WTC11 (cell line): ENCODE measurements around the gene ARPC1A. TPM values are rescaled to one million over a fixed set of nuclear protein-coding genes. Genes with fewer than 3 reads are reported as not detected.
A peak's percentile ranks its signal among the peaks of the same experiment; 100 is the strongest.

Experiments
- ATAC-seq: fragments of 200-7000 bp; cut with Tn5 transposase; 2 replicates; pipeline ENCODE4 v1.10.0; 2021; ENCODE audit warnings: mild to moderate bottlenecking, moderate library complexity
- CTCF ChIA-PET: fragments of 300-600 bp; sonication (Branson Sonifier 250); formaldehyde crosslinking; loops from one replicate; lab custom pipeline; 2021; ENCODE audit warnings: antibody characterized with exemption; lab: Charles Lee
- POLR2A ChIA-PET: fragments of 350-600 bp; sonication (Branson Sonifier 250); formaldehyde crosslinking; loops from one replicate; lab custom pipeline; 2021; ENCODE audit warnings: antibody characterized with exemption; lab: Charles Lee
- DNase-seq: peaks from one replicate; pipeline ENCODE4 v3.0.0; 2021; ENCODE audit warnings: low spot score
- H3K27ac Mint-ChIP-seq: 2 replicates; pipeline ENCODE4 v1.8.0; 2021; ENCODE audit warnings: mixed read lengths
- H3K27me3 Mint-ChIP-seq: 2 replicates; pipeline ENCODE4 v1.8.0; 2021; ENCODE audit warnings: low read depth, mild to moderate bottlenecking, moderate library complexity, mixed read lengths
- H3K36me3 Mint-ChIP-seq: 2 replicates; pipeline ENCODE4 v1.8.0; 2021; ENCODE audit warnings: mixed read lengths
- H3K4me1 Mint-ChIP-seq: 2 replicates; pipeline ENCODE4 v1.8.0; 2022; ENCODE audit warnings: mixed read lengths
- H3K4me3 Mint-ChIP-seq: 2 replicates; pipeline ENCODE4 v1.8.0; 2021; ENCODE audit warnings: mild to moderate bottlenecking, moderate library complexity, mixed read lengths
- H3K9me3 Mint-ChIP-seq: 2 replicates; pipeline ENCODE4 v1.8.0; 2021; ENCODE audit warnings: mixed read lengths
- CREB1 ChIP-seq: sonication (generic); formaldehyde crosslinking; IDR thresholded peaks from 2 replicates; pipeline ENCODE4 v1.8.0; 2023; ENCODE audit warnings: mild to moderate bottlenecking, missing genetic modification reagents
- EMX1 ChIP-seq: fragments of 250-450 bp; sonication (Bioruptor Pico); IDR thresholded peaks from 2 replicates; pipeline ENCODE4 v1.8.0; 2021; ENCODE audit warnings: mild to moderate bottlenecking
- FOXJ3 ChIP-seq: sonication (generic); formaldehyde crosslinking; IDR thresholded peaks from 2 replicates; pipeline ENCODE4 v1.9.0; 2021; ENCODE audit warnings: missing genetic modification reagents, mild to moderate bottlenecking, borderline replicate concordance
- GABPB1 ChIP-seq: sonication (generic); formaldehyde crosslinking; IDR thresholded peaks from 2 replicates; pipeline ENCODE4 v1.8.1; 2023; ENCODE audit warnings: mild to moderate bottlenecking, missing genetic modification reagents
- HMGA2 ChIP-seq: fragments of 250-450 bp; sonication (Bioruptor Pico); IDR thresholded peaks from 2 replicates; pipeline ENCODE4 v1.4.0; 2021; ENCODE audit warnings: mild to moderate bottlenecking, moderate library complexity
- IRF2 ChIP-seq: sonication (generic); formaldehyde crosslinking; IDR thresholded peaks from 2 replicates; pipeline ENCODE4 v1.8.0; 2022; ENCODE audit warnings: low read depth, missing genetic modification reagents, borderline replicate concordance
- JUN ChIP-seq: sonication (generic); formaldehyde crosslinking; IDR thresholded peaks from 2 replicates; pipeline ENCODE4 v1.8.0; 2023; ENCODE audit warnings: mild to moderate bottlenecking, missing genetic modification reagents
- NFATC4 ChIP-seq: fragments of 250-450 bp; sonication (Bioruptor Pico); IDR thresholded peaks from 2 replicates; pipeline ENCODE4 v1.9.0; 2021; ENCODE audit warnings: mild to moderate bottlenecking
- NR1H2 ChIP-seq: sonication (generic); formaldehyde crosslinking; IDR thresholded peaks from 2 replicates; pipeline ENCODE4 v1.9.0; 2021; ENCODE audit warnings: mild to moderate bottlenecking, moderate library complexity, missing genetic modification reagents
- NR3C1 ChIP-seq: sonication (generic); formaldehyde crosslinking; conservative IDR thresholded peaks from 2 replicates; pipeline ENCODE4 v1.8.1; 2023; ENCODE audit warnings: low read depth, mild to moderate bottlenecking, missing genetic modification reagents
- TEAD1 ChIP-seq: sonication (generic); formaldehyde crosslinking; IDR thresholded peaks from 2 replicates; pipeline ENCODE4 v1.8.0; 2022; ENCODE audit warnings: mild to moderate bottlenecking, missing genetic modification reagents
- TP53 ChIP-seq: sonication (generic); formaldehyde crosslinking; IDR thresholded peaks from 2 replicates; pipeline ENCODE4 v1.8.1; 2023; ENCODE audit warnings: mild to moderate bottlenecking, missing genetic modification reagents
- ZNF263 ChIP-seq: sonication (generic); formaldehyde crosslinking; IDR thresholded peaks from 2 replicates; pipeline ENCODE4 v1.8.1; 2022; ENCODE audit warnings: low read depth, mild to moderate bottlenecking, moderate library complexity, missing genetic modification reagents
- ZNF671 ChIP-seq: fragments of 250-450 bp; sonication (Bioruptor Pico); IDR thresholded peaks from 2 replicates; pipeline ENCODE4 v1.8.0; 2021; ENCODE audit warnings: mild to moderate bottlenecking
- total RNA-seq: library from RNA; stranded (reverse); gene quantifications from 3 replicates; pipeline ENCODE4 v1.2.3, GENCODE V29; 2021
- TF ChIP-seq, protein P1 (sequence below): sonication (generic); formaldehyde crosslinking; IDR thresholded peaks from 2 replicates; pipeline ENCODE4 v1.8.1; 2023; ENCODE audit warnings: mild to moderate bottlenecking, missing genetic modification reagents
- TF ChIP-seq, protein P2 (sequence below): fragments of 250-450 bp; sonication (Bioruptor Pico); IDR thresholded peaks from 2 replicates; pipeline ENCODE4 v1.9.0; 2021; ENCODE audit warnings: mild to moderate bottlenecking
- TF ChIP-seq, protein P3 (sequence below): sonication (generic); formaldehyde crosslinking; IDR thresholded peaks from 2 replicates; pipeline ENCODE4 v1.8.1; 2023; ENCODE audit warnings: mild to moderate bottlenecking, missing genetic modification reagents, borderline replicate concordance
- TF ChIP-seq, protein P4 (sequence below): sonication (generic); formaldehyde crosslinking; conservative IDR thresholded peaks from 2 replicates; pipeline ENCODE4 v1.8.1; 2022; ENCODE audit warnings: mild to moderate bottlenecking, missing genetic modification reagents
- TF ChIP-seq, protein P5 (sequence below): sonication (generic); formaldehyde crosslinking; IDR thresholded peaks from 2 replicates; pipeline ENCODE4 v1.8.1; 2022; ENCODE audit warnings: mild to moderate bottlenecking, missing genetic modification reagents, moderate library complexity, borderline replicate concordance

ARPC1A gene
- total RNA-seq, 1 experiment from 2014 or later, result 149 TPM

DNA sequence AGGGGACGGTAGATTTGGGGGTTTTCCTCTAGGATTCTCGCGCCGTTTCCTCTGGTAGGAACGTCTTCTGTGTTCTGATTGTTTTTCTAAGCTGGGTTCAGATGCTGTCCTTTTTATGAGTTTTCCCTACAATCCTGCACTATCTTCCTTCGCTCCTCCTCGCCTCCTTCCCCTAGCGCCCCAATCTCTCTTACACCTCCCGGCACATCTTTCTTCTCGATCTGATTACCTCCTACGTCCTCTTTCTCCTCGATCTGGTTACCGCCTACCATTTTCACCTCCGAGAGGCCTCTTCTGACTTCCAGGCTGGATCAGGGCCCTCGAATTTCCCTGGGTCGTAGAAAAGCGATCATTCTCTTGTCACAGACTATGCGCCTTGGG, 83.5 kb downstream of the ARPC1A start:
- DNase-seq, result no peak
- TF ChIP-seq JUN (CRISPR knock-in tag) (no peak), GABPB1 (CRISPR knock-in tag) (no peak)
- TF ChIP-seq, protein P1, sequence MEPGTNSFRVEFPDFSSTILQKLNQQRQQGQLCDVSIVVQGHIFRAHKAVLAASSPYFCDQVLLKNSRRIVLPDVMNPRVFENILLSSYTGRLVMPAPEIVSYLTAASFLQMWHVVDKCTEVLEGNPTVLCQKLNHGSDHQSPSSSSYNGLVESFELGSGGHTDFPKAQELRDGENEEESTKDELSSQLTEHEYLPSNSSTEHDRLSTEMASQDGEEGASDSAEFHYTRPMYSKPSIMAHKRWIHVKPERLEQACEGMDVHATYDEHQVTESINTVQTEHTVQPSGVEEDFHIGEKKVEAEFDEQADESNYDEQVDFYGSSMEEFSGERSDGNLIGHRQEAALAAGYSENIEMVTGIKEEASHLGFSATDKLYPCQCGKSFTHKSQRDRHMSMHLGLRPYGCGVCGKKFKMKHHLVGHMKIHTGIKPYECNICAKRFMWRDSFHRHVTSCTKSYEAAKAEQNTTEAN (CRISPR knock-in tag), result no peak
- TF ChIP-seq, all 79 proteins: peak for 0
- ChIA-PET CTCF (interaction anchor here (1.0 to 2.4 kb wide), 6 partner anchors 10 to 531 kb away, joined by 3 to 13 read pairs (median 5); partner anchors contain the start of gene TRRAP), POLR2A (interaction anchor here (0.7 to 2.4 kb wide), 14 partner anchors 9 to 531 kb away, joined by 3 to 37 read pairs (median 4); partner anchors contain the start of genes CPSF4, PTCD1, TRRAP and ZKSCAN5)
- Mint-ChIP-seq H3K27me3 (no peaks in the 10 kb centered on the region), H3K4me3 (peak overlapping the region; percentile 99), H3K27ac (peak overlapping the region; percentile 99), H3K4me1 (peaks cover 18% of the 10 kb centered on the region), H3K36me3 (peaks cover 39% of the 10 kb centered on the region), H3K9me3 (no peaks in the 10 kb centered on the region)
- no peak for ATAC-seq

DNA sequence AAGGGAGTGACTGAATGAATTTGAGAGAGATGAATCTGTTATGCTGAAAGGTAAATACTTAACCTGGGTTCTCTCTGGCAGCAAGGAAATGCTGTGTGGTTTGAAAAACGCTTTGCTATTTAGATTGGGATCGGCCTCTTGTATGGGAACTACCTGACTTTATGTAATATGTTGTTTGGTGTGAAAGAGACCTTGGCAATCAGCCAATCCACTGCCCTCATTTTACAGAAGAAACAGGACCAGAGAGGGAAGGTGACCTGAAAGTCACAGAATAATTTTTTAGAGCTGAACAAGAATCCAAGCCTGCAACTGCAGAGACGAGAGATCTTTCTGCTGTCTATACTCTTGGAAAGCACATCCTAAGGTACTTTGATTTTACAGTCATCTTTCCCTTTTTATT, 84.1 kb downstream of the ARPC1A start:
- H3K27me3 Mint-ChIP-seq, result no peaks in the 10 kb centered on the region
- ATAC-seq (no peak), DNase-seq (no peak)
- ChIA-PET POLR2A (interaction anchor here (2.0 to 2.4 kb wide), 2 partner anchors 16 to 28 kb away, joined by 11 to 37 read pairs; partner anchors contain the start of genes CPSF4 and PTCD1), CTCF (interaction anchor here (2.3 to 2.4 kb wide), 2 partner anchors 10 to 17 kb away, joined by 5 to 13 read pairs; no protein-coding TSS in a partner anchor)
- peaks cover 39% of the 10 kb centered on the region for H3K36me3 Mint-ChIP-seq
- H3K4me3 Mint-ChIP-seq, result peak overlapping the region; percentile 99
- no peak for TF ChIP-seq NR3C1 (CRISPR knock-in tag)
- no peak for TF ChIP-seq IRF2 (CRISPR knock-in tag)
- no peak for TF ChIP-seq NFATC4 (CRISPR knock-in tag)
- TF ChIP-seq, protein P2, sequence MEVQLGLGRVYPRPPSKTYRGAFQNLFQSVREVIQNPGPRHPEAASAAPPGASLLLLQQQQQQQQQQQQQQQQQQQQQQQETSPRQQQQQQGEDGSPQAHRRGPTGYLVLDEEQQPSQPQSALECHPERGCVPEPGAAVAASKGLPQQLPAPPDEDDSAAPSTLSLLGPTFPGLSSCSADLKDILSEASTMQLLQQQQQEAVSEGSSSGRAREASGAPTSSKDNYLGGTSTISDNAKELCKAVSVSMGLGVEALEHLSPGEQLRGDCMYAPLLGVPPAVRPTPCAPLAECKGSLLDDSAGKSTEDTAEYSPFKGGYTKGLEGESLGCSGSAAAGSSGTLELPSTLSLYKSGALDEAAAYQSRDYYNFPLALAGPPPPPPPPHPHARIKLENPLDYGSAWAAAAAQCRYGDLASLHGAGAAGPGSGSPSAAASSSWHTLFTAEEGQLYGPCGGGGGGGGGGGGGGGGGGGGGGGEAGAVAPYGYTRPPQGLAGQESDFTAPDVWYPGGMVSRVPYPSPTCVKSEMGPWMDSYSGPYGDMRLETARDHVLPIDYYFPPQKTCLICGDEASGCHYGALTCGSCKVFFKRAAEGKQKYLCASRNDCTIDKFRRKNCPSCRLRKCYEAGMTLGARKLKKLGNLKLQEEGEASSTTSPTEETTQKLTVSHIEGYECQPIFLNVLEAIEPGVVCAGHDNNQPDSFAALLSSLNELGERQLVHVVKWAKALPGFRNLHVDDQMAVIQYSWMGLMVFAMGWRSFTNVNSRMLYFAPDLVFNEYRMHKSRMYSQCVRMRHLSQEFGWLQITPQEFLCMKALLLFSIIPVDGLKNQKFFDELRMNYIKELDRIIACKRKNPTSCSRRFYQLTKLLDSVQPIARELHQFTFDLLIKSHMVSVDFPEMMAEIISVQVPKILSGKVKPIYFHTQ, result no peak
- TF ChIP-seq ZNF671 (CRISPR knock-in tag), result no peak
- TF ChIP-seq TP53 (CRISPR knock-in tag), result no peak
- TF ChIP-seq, protein P3, sequence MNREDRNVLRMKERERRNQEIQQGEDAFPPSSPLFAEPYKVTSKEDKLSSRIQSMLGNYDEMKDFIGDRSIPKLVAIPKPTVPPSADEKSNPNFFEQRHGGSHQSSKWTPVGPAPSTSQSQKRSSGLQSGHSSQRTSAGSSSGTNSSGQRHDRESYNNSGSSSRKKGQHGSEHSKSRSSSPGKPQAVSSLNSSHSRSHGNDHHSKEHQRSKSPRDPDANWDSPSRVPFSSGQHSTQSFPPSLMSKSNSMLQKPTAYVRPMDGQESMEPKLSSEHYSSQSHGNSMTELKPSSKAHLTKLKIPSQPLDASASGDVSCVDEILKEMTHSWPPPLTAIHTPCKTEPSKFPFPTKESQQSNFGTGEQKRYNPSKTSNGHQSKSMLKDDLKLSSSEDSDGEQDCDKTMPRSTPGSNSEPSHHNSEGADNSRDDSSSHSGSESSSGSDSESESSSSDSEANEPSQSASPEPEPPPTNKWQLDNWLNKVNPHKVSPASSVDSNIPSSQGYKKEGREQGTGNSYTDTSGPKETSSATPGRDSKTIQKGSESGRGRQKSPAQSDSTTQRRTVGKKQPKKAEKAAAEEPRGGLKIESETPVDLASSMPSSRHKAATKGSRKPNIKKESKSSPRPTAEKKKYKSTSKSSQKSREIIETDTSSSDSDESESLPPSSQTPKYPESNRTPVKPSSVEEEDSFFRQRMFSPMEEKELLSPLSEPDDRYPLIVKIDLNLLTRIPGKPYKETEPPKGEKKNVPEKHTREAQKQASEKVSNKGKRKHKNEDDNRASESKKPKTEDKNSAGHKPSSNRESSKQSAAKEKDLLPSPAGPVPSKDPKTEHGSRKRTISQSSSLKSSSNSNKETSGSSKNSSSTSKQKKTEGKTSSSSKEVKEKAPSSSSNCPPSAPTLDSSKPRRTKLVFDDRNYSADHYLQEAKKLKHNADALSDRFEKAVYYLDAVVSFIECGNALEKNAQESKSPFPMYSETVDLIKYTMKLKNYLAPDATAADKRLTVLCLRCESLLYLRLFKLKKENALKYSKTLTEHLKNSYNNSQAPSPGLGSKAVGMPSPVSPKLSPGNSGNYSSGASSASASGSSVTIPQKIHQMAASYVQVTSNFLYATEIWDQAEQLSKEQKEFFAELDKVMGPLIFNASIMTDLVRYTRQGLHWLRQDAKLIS (CRISPR knock-in tag), result no peak
- TF ChIP-seq HMGA2 (CRISPR knock-in tag), result no peak
- TF ChIP-seq CREB1, result no peak
- no peak for TF ChIP-seq TEAD1
- TF ChIP-seq ZNF263 (CRISPR knock-in tag), result no peak
- TF ChIP-seq, protein P4, sequence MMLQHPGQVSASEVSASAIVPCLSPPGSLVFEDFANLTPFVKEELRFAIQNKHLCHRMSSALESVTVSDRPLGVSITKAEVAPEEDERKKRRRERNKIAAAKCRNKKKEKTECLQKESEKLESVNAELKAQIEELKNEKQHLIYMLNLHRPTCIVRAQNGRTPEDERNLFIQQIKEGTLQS (CRISPR knock-in tag), result no peak
- TF ChIP-seq EMX1 (CRISPR knock-in tag), result no peak
- no peak for TF ChIP-seq NR1H2 (CRISPR knock-in tag)
- no peak for TF ChIP-seq FOXJ3 (CRISPR knock-in tag)
- TF ChIP-seq, protein P5, sequence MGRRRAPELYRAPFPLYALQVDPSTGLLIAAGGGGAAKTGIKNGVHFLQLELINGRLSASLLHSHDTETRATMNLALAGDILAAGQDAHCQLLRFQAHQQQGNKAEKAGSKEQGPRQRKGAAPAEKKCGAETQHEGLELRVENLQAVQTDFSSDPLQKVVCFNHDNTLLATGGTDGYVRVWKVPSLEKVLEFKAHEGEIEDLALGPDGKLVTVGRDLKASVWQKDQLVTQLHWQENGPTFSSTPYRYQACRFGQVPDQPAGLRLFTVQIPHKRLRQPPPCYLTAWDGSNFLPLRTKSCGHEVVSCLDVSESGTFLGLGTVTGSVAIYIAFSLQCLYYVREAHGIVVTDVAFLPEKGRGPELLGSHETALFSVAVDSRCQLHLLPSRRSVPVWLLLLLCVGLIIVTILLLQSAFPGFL (CRISPR knock-in tag), result no peak
- H3K27ac Mint-ChIP-seq, result peak overlapping the region; percentile 75
- peaks cover 2% of the 10 kb centered on the region for H3K9me3 Mint-ChIP-seq
- H3K4me1 Mint-ChIP-seq, result peaks cover 18% of the 10 kb centered on the region
